Measurements from ENCODE around the gene PODXL. TPM values are rescaled to one million over a fixed set of nuclear protein-coding genes. Genes with fewer than 3 reads are reported as not detected.
"Not testable (repeated sequence)": the region's sequence is repeated elsewhere in the genome, so short reads cannot be mapped to it uniquely, and the experiment has no call there.

The PODXL gene
- total RNA-seq, 1 donor from 2014 or later = 0.75 TPM

- no peak for DNase-seq (ENCODE audit: low spot score)
- intact Hi-C loops (cut with micrococcal nuclease) = no loop called here
- Mint-ChIP-seq H3K27ac (no peak overlapping the region), H3K27me3 (ENCODE audit: insufficient read depth) (peaks cover 17% of the 10 kb centered on the region), H3K4me1 (ENCODE audit: low read depth) (peaks cover 8% of the 10 kb centered on the region), H3K9me3 (no peaks in the 10 kb centered on the region), H3K36me3 (ENCODE audit: low read depth) (peaks cover 2% of the 10 kb centered on the region), H3K4me3 (no peak overlapping the region)
Observed at GRCh38 chr7:131527456-131527855, 29.0 kb downstream of the PODXL start.

GRCh38 chr7:131525820-131526219 is 30.6 kb downstream of the PODXL start:
- Mint-ChIP-seq H3K27ac (no peak overlapping the region), H3K36me3 (ENCODE audit: low read depth) (peaks cover 2% of the 10 kb centered on the region), H3K9me3 (no peaks in the 10 kb centered on the region), H3K4me3 (no peak overlapping the region), H3K4me1 (ENCODE audit: low read depth) (peaks cover 10% of the 10 kb centered on the region), H3K27me3 (ENCODE audit: insufficient read depth) (peaks cover 17% of the 10 kb centered on the region)
- no peak for DNase-seq (ENCODE audit: low spot score)
- intact Hi-C loops (cut with micrococcal nuclease) = no loop called here

GRCh38 chr7:131524703-131525102 is 31.7 kb downstream of the PODXL start:
- H3K36me3 Mint-ChIP-seq (ENCODE audit: low read depth) = peaks cover 2% of the 10 kb centered on the region
- DNase-seq (ENCODE audit: low spot score) = no peak
- no peaks in the 10 kb centered on the region for H3K9me3 Mint-ChIP-seq
- H3K4me1 Mint-ChIP-seq (ENCODE audit: low read depth) = peaks cover 10% of the 10 kb centered on the region
- no peak overlapping the region for H3K4me3 Mint-ChIP-seq
- intact Hi-C loops (cut with micrococcal nuclease) = no loop called here
- no peak overlapping the region for H3K27ac Mint-ChIP-seq
- peaks cover 17% of the 10 kb centered on the region for H3K27me3 Mint-ChIP-seq (ENCODE audit: insufficient read depth)

- Mint-ChIP-seq H3K36me3 (ENCODE audit: low read depth) (peaks cover 2% of the 10 kb centered on the region), H3K27me3 (ENCODE audit: insufficient read depth) (peaks cover 17% of the 10 kb centered on the region), H3K9me3 (no peaks in the 10 kb centered on the region), H3K27ac (no peak overlapping the region), H3K4me1 (ENCODE audit: low read depth) (peaks cover 10% of the 10 kb centered on the region), H3K4me3 (no peak overlapping the region)
- no peak for DNase-seq (ENCODE audit: low spot score)
- intact Hi-C loops (cut with micrococcal nuclease) = no loop called here
Observed at GRCh38 chr7:131524115-131524514, 32.3 kb downstream of the PODXL start.

GRCh38 chr7:131522325-131522930 is 34.0 kb downstream of the PODXL start:
- peaks cover 2% of the 10 kb centered on the region for H3K36me3 Mint-ChIP-seq (ENCODE audit: low read depth)
- H3K4me3 Mint-ChIP-seq = peak overlapping the region; percentile 55
- no peak for DNase-seq (ENCODE audit: low spot score)
- intact Hi-C loops (cut with micrococcal nuclease) = no loop called here
- peak overlapping the region; percentile 65 for H3K27ac Mint-ChIP-seq
- no peaks in the 10 kb centered on the region for H3K9me3 Mint-ChIP-seq
- H3K4me1 Mint-ChIP-seq (ENCODE audit: low read depth) = peaks cover 10% of the 10 kb centered on the region
- peaks cover 22% of the 10 kb centered on the region for H3K27me3 Mint-ChIP-seq (ENCODE audit: insufficient read depth)

- Mint-ChIP-seq H3K27ac (no peak overlapping the region), H3K4me3 (peak overlapping the region; percentile 7)
Observed at GRCh38 chr7:131521651-131522163, 34.7 kb downstream of the PODXL start.

GRCh38 chr7:131518626-131519025 is 37.8 kb downstream of the PODXL start:
- peaks cover 2% of the 10 kb centered on the region for H3K36me3 Mint-ChIP-seq (ENCODE audit: low read depth)
- peaks cover 11% of the 10 kb centered on the region for H3K4me1 Mint-ChIP-seq (ENCODE audit: low read depth)
- no peak for DNase-seq (ENCODE audit: low spot score)
- intact Hi-C loops (cut with micrococcal nuclease) = no loop called here
- no peak overlapping the region for H3K27ac Mint-ChIP-seq
- no peak overlapping the region for H3K4me3 Mint-ChIP-seq
- peaks cover 8% of the 10 kb centered on the region for H3K27me3 Mint-ChIP-seq (ENCODE audit: insufficient read depth)
- no peaks in the 10 kb centered on the region for H3K9me3 Mint-ChIP-seq

More at GRCh38 chr7:131521651-131522163, 34.7 kb downstream of the PODXL start:
- intact Hi-C loops (cut with micrococcal nuclease) = no loop called here
- DNase-seq (ENCODE audit: low spot score) = no peak
- peaks cover 10% of the 10 kb centered on the region for H3K4me1 Mint-ChIP-seq (ENCODE audit: low read depth)
- H3K9me3 Mint-ChIP-seq = no peaks in the 10 kb centered on the region
- peaks cover 18% of the 10 kb centered on the region for H3K27me3 Mint-ChIP-seq (ENCODE audit: insufficient read depth)
- peaks cover 2% of the 10 kb centered on the region for H3K36me3 Mint-ChIP-seq (ENCODE audit: low read depth)

GRCh38 chr7:131517218-131517923 is 39.1 kb downstream of the PODXL start:
- Mint-ChIP-seq H3K4me1 (ENCODE audit: low read depth) (peaks cover 12% of the 10 kb centered on the region), H3K27me3 (ENCODE audit: insufficient read depth) (peaks cover 10% of the 10 kb centered on the region), H3K9me3 (no peaks in the 10 kb centered on the region), H3K4me3 (no peak overlapping the region), H3K36me3 (ENCODE audit: low read depth) (no peaks in the 10 kb centered on the region), H3K27ac (no peak overlapping the region)
- DNase-seq (ENCODE audit: low spot score) = no peak
- intact Hi-C loops (cut with micrococcal nuclease) = no loop called here

- intact Hi-C loops (cut with micrococcal nuclease); H3K36me3 Mint-ChIP-seq (ENCODE audit: low read depth); H3K27me3 Mint-ChIP-seq (ENCODE audit: insufficient read depth); DNase-seq (ENCODE audit: low spot score); H3K27ac Mint-ChIP-seq; H3K4me3 Mint-ChIP-seq; H3K9me3 Mint-ChIP-seq: not testable (repeated sequence)
- H3K4me1 Mint-ChIP-seq (ENCODE audit: low read depth) = peaks cover 17% of the 10 kb centered on the region
Observed at GRCh38 chr7:131515471-131515870, 41.0 kb downstream of the PODXL start.

- H3K36me3 Mint-ChIP-seq (ENCODE audit: low read depth) = no peaks in the 10 kb centered on the region
- peak overlapping the region; percentile 25 for H3K27ac Mint-ChIP-seq
- intact Hi-C loops (cut with micrococcal nuclease) = loop anchor here (1.0 to 2.0 kb wide), 3 partner anchors 444 to 617 kb away; no protein-coding TSS in a partner anchor
- H3K27me3 Mint-ChIP-seq (ENCODE audit: insufficient read depth) = peaks cover 12% of the 10 kb centered on the region
- H3K4me3 Mint-ChIP-seq = no peak overlapping the region
- peaks cover 23% of the 10 kb centered on the region for H3K4me1 Mint-ChIP-seq (ENCODE audit: low read depth)
- peak; percentile 71 for DNase-seq (ENCODE audit: low spot score)
- H3K9me3 Mint-ChIP-seq = no peaks in the 10 kb centered on the region
Observed at GRCh38 chr7:131513245-131514061, 43.0 kb downstream of the PODXL start.

GRCh38 chr7:131511774-131512535 is 44.5 kb downstream of the PODXL start:
- Mint-ChIP-seq H3K27me3 (ENCODE audit: insufficient read depth) (peaks cover 9% of the 10 kb centered on the region), H3K27ac (no peak overlapping the region), H3K9me3 (no peaks in the 10 kb centered on the region), H3K4me3 (no peak overlapping the region), H3K4me1 (ENCODE audit: low read depth) (peaks cover 34% of the 10 kb centered on the region), H3K36me3 (ENCODE audit: low read depth) (no peaks in the 10 kb centered on the region)
- intact Hi-C loops (cut with micrococcal nuclease) = loop anchor here (2.0 kb wide), 1 partner anchor 615 kb away; no protein-coding TSS in a partner anchor
- DNase-seq (ENCODE audit: low spot score) = no peak

- H3K4me1 Mint-ChIP-seq (ENCODE audit: low read depth) = peaks cover 34% of the 10 kb centered on the region
- no peaks in the 10 kb centered on the region for H3K36me3 Mint-ChIP-seq (ENCODE audit: low read depth)
- H3K9me3 Mint-ChIP-seq = no peaks in the 10 kb centered on the region
- H3K4me3 Mint-ChIP-seq = no peak overlapping the region
- H3K27ac Mint-ChIP-seq = no peak overlapping the region
- no peak for DNase-seq (ENCODE audit: low spot score)
- intact Hi-C loops (cut with micrococcal nuclease) = no loop called here
- H3K27me3 Mint-ChIP-seq (ENCODE audit: insufficient read depth) = peaks cover 9% of the 10 kb centered on the region
Observed at GRCh38 chr7:131511071-131511470, 45.4 kb downstream of the PODXL start.
